Mesothelial cell of epicardium (in vitro differentiated cells): ENCODE measurements around the gene FYCO1. TPM values are rescaled to one million over a fixed set of nuclear protein-coding genes. Genes with fewer than 3 reads are reported as not detected.

Experiments used
- DNase-seq, 2 experiments: peaks; one replicate each; pipeline ENCODE4 v3.0.0; 2021; ENCODE audit warnings: low spot score in 2 of 2; ENCODE audit not compliant: unreplicated experiment in 2 of 2
- H3K27ac Mint-ChIP-seq: 2 replicates; pipeline ENCODE4 v1.8.0; 2021; ENCODE audit warnings: mixed read lengths
- H3K27me3 Mint-ChIP-seq: 2 replicates; pipeline ENCODE4 v1.8.0; 2021; ENCODE audit warnings: low read depth, mixed read lengths
- H3K36me3 Mint-ChIP-seq: 2 replicates; pipeline ENCODE4 v1.8.0; 2021; ENCODE audit warnings: mixed read lengths
- H3K4me1 Mint-ChIP-seq: 2 replicates; pipeline ENCODE4 v1.8.0; 2021; ENCODE audit warnings: mixed read lengths
- H3K4me3 Mint-ChIP-seq: 2 replicates; pipeline ENCODE4 v1.8.0; 2021; ENCODE audit warnings: mild to moderate bottlenecking, moderate library complexity, mixed read lengths
- H3K9me3 Mint-ChIP-seq: 2 replicates; pipeline ENCODE4 v1.8.0; 2021; ENCODE audit warnings: mixed read lengths
- CTCF ChIP-seq: fragments of 200-600 bp; sonication (generic); IDR thresholded peaks from one replicate; pipeline ENCODE4 v1.5.0; 2021; ENCODE audit warnings: antibody characterized with exemption; ENCODE audit not compliant: unreplicated experiment
- total RNA-seq: library from RNA; stranded (reverse); gene quantifications from 3 replicates; pipeline ENCODE4 v1.2.1, GENCODE V29; 2021

FYCO1 gene
- total RNA-seq, 1 donor from 2014 or later: 23.1 TPM

GRCh38 chr3:45921158-45922038 lies 74.2 kb downstream of the FYCO1 start:
- Mint-ChIP-seq H3K27me3 (no peaks in the 10 kb centered on the region), H3K4me3 (no peak overlapping the region), H3K27ac (no peak overlapping the region), H3K36me3 (peaks cover 27% of the 10 kb centered on the region), H3K4me1 (no peaks in the 10 kb centered on the region), H3K9me3 (no peaks in the 10 kb centered on the region)
- no peak for TF ChIP-seq CTCF
- no peak for DNase-seq

GRCh38 chr3:45917146-45917898 lies 78.3 kb downstream of the FYCO1 start:
- Mint-ChIP-seq H3K27ac (no peak overlapping the region), H3K27me3 (no peaks in the 10 kb centered on the region), H3K36me3 (peaks cover 10% of the 10 kb centered on the region), H3K9me3 (no peaks in the 10 kb centered on the region), H3K4me3 (no peak overlapping the region), H3K4me1 (peaks cover 12% of the 10 kb centered on the region)
- TF ChIP-seq CTCF: no peak
- DNase-seq: no peak

- no peaks in the 10 kb centered on the region for H3K9me3 Mint-ChIP-seq
- H3K36me3 Mint-ChIP-seq: peaks cover 4% of the 10 kb centered on the region
- no peaks in the 10 kb centered on the region for H3K27me3 Mint-ChIP-seq
- no peak for TF ChIP-seq CTCF
- H3K4me3 Mint-ChIP-seq: no peak overlapping the region
- no peak overlapping the region for H3K27ac Mint-ChIP-seq
- peaks cover 12% of the 10 kb centered on the region for H3K4me1 Mint-ChIP-seq
- no peak for DNase-seq
Measured at GRCh38 chr3:45915518-45916231, 79.9 kb downstream of the FYCO1 start.

- no peaks in the 10 kb centered on the region for H3K9me3 Mint-ChIP-seq
- TF ChIP-seq CTCF: no peak
- no peaks in the 10 kb centered on the region for H3K27me3 Mint-ChIP-seq
- no peak for DNase-seq
- no peak overlapping the region for H3K4me3 Mint-ChIP-seq
- H3K4me1 Mint-ChIP-seq: peaks cover 12% of the 10 kb centered on the region
- no peak overlapping the region for H3K27ac Mint-ChIP-seq
- H3K36me3 Mint-ChIP-seq: no peaks in the 10 kb centered on the region
Measured at GRCh38 chr3:45915059-45915439, 80.6 kb downstream of the FYCO1 start.

GRCh38 chr3:45914362-45915058 lies 81.1 kb downstream of the FYCO1 start:
- Mint-ChIP-seq H3K36me3 (no peaks in the 10 kb centered on the region), H3K27me3 (no peaks in the 10 kb centered on the region), H3K9me3 (no peaks in the 10 kb centered on the region), H3K4me3 (no peak overlapping the region), H3K27ac (no peak overlapping the region), H3K4me1 (peaks cover 12% of the 10 kb centered on the region)
- no peak for DNase-seq
- TF ChIP-seq CTCF: no peak
